Upper lobe of left lung (tissue), 6 donors: ENCODE results near the gene TSACC. TPM values are rescaled to one million over a fixed set of nuclear protein-coding genes. Genes with fewer than 3 reads are reported as not detected.

Experiments
- ATAC-seq, 2 donors: fragments of 200-7000 bp; cut with Tn5 transposase; one replicate each; pipeline ENCODE4 v1.9.1; 2022; ENCODE audit warnings: mild to moderate bottlenecking in 2 of 2, moderate library complexity in 2 of 2; ENCODE audit not compliant: low FRiP score in 2 of 2
- DNase-seq, 2 donors: peaks; one replicate each; pipeline ENCODE4 v3.0.0-alpha.2; 2019 to 2020
- H3K27ac ChIP-seq, 4 donors: fragments of 200-600 bp; sonication (generic); one replicate each; pipeline ENCODE4 v1.5.1; 2016 to 2019
- H3K27me3 ChIP-seq, 4 donors: fragments of 200-600 bp; sonication (generic); one replicate each; pipeline ENCODE4 v1.5.1; 2017 to 2019
- H3K36me3 ChIP-seq, 4 donors: fragments of 200-600 bp; sonication (generic); one replicate each; pipeline ENCODE4 v1.5.1; 2016 to 2019
- H3K4me1 ChIP-seq, 4 donors: fragments of 200-600 bp; sonication (generic); one replicate each; pipeline ENCODE4 v1.5.1; 2018 to 2019
- H3K4me3 ChIP-seq, 4 donors: fragments of 200-600 bp; sonication (generic); one replicate each; pipeline ENCODE4 v1.5.1; 2017 to 2019; ENCODE audit warnings: mild to moderate bottlenecking in 2 of 4, moderate library complexity in 1 of 4
- H3K9me3 ChIP-seq, 4 donors: fragments of 200-600 bp; sonication (generic); one replicate each; pipeline ENCODE4 v1.5.1; 2018 to 2019
- EP300 ChIP-seq, 4 donors: sonication (generic); formaldehyde crosslinking; IDR thresholded peaks; one replicate each; pipeline ENCODE4 v1.5.1; 2017; ENCODE audit warnings: antibody characterized with exemption in 4 of 4, control low read depth in 2 of 4
- POLR2A ChIP-seq, 4 donors: fragments of 450-650 bp; IDR thresholded peaks; one replicate each; pipeline ENCODE4 v1.5.1; 2016 to 2017; ENCODE audit warnings: antibody characterized with exemption in 4 of 4, mild to moderate bottlenecking in 2 of 4
- POLR2AphosphoS5 ChIP-seq, 2 donors: sonication (generic); formaldehyde crosslinking; IDR thresholded peaks; one replicate each; pipeline ENCODE4 v1.5.1; 2017; ENCODE audit warnings: antibody characterized with exemption in 2 of 2
- WGBS, 2 donors: methylation state at CpG; one replicate each; pipeline ENCODE4 v1.1.5; 2017 to 2018; 5-methylcytosine and 5-hydroxymethylcytosine counted together
- total RNA-seq, 6 donors: library from RNA; depleted of rRNA in 4 of 6; stranded (reverse); fragments of >200 nt in 4 of 6; gene quantifications; one replicate each; pipeline versions ENCODE4 v1.1.0 to v1.2.1, GENCODE V29; 2016 to 2021
- TF ChIP-seq, protein P1 (sequence below), 6 experiments: fragments of 450-650 bp in 4 of 6; fragments of 200-600 bp in 2 of 6; sonication (generic) in 2 of 6; IDR thresholded peaks; one replicate each; pipeline ENCODE4 v1.5.1; 2016 to 2019; ENCODE audit warnings: antibody characterized with exemption in 6 of 6
- donor health status: DM: no; HTN: no; CAD: no; lungs with moderate emphysema.
- donor health status: DM: no; HTN: yes; CAD: no; lungs with severe emphysema.

The TSACC gene
- total RNA-seq = 1 to 10 TPM in 2 of 6 donors, not detected in 4; 1.1 to 4.2 TPM

DNA sequence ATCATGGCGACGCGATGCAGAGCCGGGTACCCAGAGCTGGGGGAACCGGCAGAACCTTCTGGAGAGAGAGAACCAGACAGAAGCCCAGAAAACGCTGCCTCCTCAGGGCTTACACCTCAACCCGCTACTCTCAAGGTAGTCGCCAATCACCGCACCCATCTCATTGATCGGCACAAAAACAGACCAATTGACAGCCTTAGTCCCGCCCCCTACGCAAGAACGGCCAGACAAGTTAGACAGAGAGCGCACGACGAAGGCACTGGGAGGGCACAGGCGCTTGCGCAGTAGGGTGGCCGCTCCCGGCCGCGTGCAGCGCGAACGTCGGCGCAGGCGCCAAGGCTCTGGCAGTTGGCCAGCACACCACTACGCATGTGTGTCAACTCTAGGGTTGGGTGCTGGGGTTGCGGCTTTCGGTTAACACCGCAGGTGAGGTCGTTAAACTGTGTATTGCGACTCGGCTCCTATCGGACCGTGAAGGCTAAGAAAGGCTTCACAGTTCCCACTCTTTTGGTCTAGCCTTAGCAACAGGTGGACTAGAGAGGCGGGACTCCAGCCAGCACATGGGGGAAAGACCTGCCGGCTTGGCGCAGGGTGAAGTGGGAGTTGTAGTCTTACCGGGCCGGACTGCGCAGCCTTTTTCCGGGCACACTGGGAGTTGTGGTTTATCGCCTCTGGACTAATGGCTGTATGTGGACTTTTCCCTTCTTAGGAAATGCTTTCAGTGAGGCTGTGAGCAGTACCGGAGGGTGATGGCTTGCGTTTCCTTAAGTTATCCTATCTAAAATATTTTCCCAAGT lies at the start of gene TSACC, which contains the start of gene CCT3:
Gene TSACC (plus strand): TSS at position 347 of the 797 bp plus-strand sequence. CDS start 1,232 bp downstream, outside the sequence.
Gene CCT3 (minus strand): TSS at position 113 of the 797 bp plus-strand sequence. CDS start 108 bp downstream, at position 5.
- Histone ChIP-seq H3K27ac (peak within 1 kb of the TSS; percentile 66 to 89 (median 76)), H3K4me1 (peaks cover 12 to 21% (median 18%) of the 10 kb centered on the region in 4 donors), H3K9me3 (no peaks in the 10 kb centered on the region), H3K4me3 (peak within 1 kb of the TSS; percentile 74 to 96 (median 84)), H3K27me3 (no peaks in the 10 kb centered on the region), H3K36me3 (peaks cover 6 to 25% (median 21%) of the 10 kb centered on the region in 4 donors)
- TF ChIP-seq EP300 (IDR thresholded peaks at IDR 0.05) (no peak), POLR2AphosphoS5 (IDR thresholded peaks at IDR 0.05) (peak; percentile 57 to 72), POLR2A (IDR thresholded peaks at IDR 0.05) (peak in 2 of 4 donors; percentile 26 to 72)
- TF ChIP-seq, protein P1, sequence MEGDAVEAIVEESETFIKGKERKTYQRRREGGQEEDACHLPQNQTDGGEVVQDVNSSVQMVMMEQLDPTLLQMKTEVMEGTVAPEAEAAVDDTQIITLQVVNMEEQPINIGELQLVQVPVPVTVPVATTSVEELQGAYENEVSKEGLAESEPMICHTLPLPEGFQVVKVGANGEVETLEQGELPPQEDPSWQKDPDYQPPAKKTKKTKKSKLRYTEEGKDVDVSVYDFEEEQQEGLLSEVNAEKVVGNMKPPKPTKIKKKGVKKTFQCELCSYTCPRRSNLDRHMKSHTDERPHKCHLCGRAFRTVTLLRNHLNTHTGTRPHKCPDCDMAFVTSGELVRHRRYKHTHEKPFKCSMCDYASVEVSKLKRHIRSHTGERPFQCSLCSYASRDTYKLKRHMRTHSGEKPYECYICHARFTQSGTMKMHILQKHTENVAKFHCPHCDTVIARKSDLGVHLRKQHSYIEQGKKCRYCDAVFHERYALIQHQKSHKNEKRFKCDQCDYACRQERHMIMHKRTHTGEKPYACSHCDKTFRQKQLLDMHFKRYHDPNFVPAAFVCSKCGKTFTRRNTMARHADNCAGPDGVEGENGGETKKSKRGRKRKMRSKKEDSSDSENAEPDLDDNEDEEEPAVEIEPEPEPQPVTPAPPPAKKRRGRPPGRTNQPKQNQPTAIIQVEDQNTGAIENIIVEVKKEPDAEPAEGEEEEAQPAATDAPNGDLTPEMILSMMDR (IDR thresholded peaks at IDR 0.05) = peak in 2 of 6 experiments; percentile 12 to 37
- DNase-seq (peak; percentile 98 to 100), ATAC-seq (peak; percentile 98 to 99)
- WGBS, 2 donors = 0% methylated on average over 12 to 26 of the region's 47 CpGs

DNA sequence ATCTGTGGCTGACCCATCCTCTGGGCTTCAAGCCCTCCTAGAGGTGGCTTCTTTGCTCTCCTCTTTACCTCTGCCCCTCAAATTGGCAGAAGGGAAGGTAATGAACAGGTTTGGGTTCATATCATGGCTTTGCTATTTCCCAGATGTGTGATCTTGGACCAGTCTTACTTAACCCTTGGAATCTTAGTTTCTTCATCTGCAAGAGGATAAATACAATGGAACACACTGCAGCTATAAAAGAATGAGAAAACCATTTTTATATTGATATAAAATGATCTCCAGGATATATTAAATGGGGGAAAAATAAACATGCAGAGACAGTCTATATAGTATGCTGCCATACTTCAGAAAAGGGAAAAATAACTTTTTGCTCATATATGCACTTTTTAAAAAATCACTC lies 48.5 kb upstream of the TSACC start:
- TF ChIP-seq POLR2A (IDR thresholded peaks at IDR 0.05) (no peak), POLR2AphosphoS5 (IDR thresholded peaks at IDR 0.05) (no peak), EP300 (IDR thresholded peaks at IDR 0.05) (no peak)
- TF ChIP-seq, protein P1 (IDR thresholded peaks at IDR 0.05) = no peak
- Histone ChIP-seq H3K9me3 (no peaks in the 10 kb centered on the region), H3K4me3 (no peak overlapping the region), H3K36me3 (peaks cover 0 to 17% (median 6%) of the 10 kb centered on the region in 4 donors), H3K4me1 (peaks cover 8 to 30% (median 19%) of the 10 kb centered on the region in 4 donors), H3K27me3 (no peaks in the 10 kb centered on the region), H3K27ac (no peak overlapping the region)
- ATAC-seq (no peak), DNase-seq (no peak)

DNA sequence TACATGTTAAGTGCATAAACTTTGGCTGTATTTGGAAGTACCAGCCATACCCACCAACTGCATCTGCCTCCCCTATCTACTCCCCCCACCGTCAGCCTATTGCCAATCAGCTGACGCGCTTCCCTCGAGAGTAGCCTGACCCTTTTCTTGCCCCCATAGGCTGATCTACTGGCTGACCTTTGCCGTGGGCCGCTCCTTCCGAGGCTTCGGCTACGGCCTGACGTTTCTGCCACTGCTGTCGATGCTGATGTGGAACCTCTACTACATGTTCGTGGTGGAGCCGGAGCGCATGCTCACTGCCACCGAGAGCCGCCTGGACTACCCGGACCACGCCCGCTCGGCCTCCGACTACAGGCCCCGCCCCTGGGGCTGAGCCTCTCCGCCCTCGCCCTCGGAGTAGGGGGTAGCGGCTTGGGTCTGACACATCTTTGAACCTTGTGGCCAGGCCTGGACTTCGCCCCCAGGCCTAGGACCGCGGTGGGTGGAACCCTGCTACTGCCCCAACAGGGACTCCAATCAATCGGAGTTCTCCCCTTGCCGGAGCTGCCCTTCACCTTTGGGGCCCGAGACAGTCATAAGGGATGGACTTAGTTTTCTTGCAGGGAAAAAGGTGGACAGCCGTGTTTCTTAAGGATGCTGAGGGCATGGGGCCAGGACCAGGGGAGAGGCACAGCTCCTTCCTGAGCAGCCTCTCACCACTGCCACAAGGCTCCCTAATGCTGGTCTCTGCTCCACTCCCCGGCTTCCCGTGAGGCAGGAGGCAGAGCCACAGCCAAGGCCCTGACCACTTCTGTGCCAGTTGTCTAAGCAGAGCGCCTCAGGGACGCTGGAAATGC lies 46.9 kb upstream of the TSACC start:
- peaks cover 11 to 41% (median 25%) of the 10 kb centered on the region in 4 donors for H3K4me1 ChIP-seq
- 14 to 29% methylated on average over 13 to 34 of the region's 37 CpGs for WGBS, 2 donors
- H3K27me3 ChIP-seq = no peaks in the 10 kb centered on the region
- TF ChIP-seq, protein P1 (IDR thresholded peaks at IDR 0.05) = no peak
- TF ChIP-seq POLR2AphosphoS5 (IDR thresholded peaks at IDR 0.05) (peak in 1 of 2 donors; percentile 57), EP300 (IDR thresholded peaks at IDR 0.05) (no peak), POLR2A (IDR thresholded peaks at IDR 0.05) (peak in 2 of 4 donors; percentile 27 to 53)
- peaks cover 0 to 17% (median 6%) of the 10 kb centered on the region in 4 donors for H3K36me3 ChIP-seq
- H3K4me3 ChIP-seq = peak overlapping the region; percentile 27 to 52 (median 43)
- no peaks in the 10 kb centered on the region for H3K9me3 ChIP-seq
- peak; percentile 91 to 97 for ATAC-seq
- peak overlapping the region; percentile 45 to 81 (median 75) for H3K27ac ChIP-seq
- DNase-seq = peak; percentile 94 to 95

DNA sequence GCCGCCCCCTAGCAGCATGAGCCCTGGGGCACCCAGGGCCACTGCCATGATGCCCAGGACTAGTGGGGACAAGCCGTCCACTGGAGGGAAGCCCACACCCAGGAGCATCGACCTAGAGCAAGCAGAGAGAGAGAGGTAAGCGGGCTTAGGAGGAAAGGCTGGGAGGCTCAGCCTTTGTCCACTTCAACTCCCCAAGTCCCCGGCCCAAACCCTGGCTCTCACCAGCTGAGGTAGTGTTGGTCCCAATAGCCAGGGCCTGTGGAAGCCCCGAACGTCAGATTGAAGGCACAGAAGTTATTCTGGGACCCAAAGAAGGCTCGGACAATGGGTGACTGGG lies 45.3 kb upstream of the TSACC start:
- TF ChIP-seq POLR2A (IDR thresholded peaks at IDR 0.05) = no peak
- no peak for TF ChIP-seq EP300 (IDR thresholded peaks at IDR 0.05)
- TF ChIP-seq, protein P1 (IDR thresholded peaks at IDR 0.05) = no peak
- TF ChIP-seq POLR2AphosphoS5 (IDR thresholded peaks at IDR 0.05) = no peak
- Histone ChIP-seq H3K36me3 (peaks cover 0 to 17% (median 6%) of the 10 kb centered on the region in 4 donors), H3K4me1 (peaks cover 11 to 41% (median 25%) of the 10 kb centered on the region in 4 donors), H3K27ac (no peak overlapping the region), H3K27me3 (no peaks in the 10 kb centered on the region), H3K9me3 (no peaks in the 10 kb centered on the region), H3K4me3 (no peak overlapping the region)
- 93 to 95% methylated on average over 8 of the region's 8 CpGs for WGBS, 2 donors
- no peak for ATAC-seq
- no peak for DNase-seq
